HTERT RPE-1 (cell line): ENCODE measurements around the gene MRRF.
"Not testable (repeated sequence)": the region's sequence is repeated elsewhere in the genome, so short reads cannot be mapped to it uniquely, and the experiment has no call there.

ENCODE experiments used
- in situ Hi-C: fragments of 300-500 bp; cut with MboI; formaldehyde crosslinking; loops from 4 replicates; pipeline ENCODE4 v1.14.3; 2020; ENCODE audit warnings: low sequenced_read_pairs

Gene MRRF

DNA sequence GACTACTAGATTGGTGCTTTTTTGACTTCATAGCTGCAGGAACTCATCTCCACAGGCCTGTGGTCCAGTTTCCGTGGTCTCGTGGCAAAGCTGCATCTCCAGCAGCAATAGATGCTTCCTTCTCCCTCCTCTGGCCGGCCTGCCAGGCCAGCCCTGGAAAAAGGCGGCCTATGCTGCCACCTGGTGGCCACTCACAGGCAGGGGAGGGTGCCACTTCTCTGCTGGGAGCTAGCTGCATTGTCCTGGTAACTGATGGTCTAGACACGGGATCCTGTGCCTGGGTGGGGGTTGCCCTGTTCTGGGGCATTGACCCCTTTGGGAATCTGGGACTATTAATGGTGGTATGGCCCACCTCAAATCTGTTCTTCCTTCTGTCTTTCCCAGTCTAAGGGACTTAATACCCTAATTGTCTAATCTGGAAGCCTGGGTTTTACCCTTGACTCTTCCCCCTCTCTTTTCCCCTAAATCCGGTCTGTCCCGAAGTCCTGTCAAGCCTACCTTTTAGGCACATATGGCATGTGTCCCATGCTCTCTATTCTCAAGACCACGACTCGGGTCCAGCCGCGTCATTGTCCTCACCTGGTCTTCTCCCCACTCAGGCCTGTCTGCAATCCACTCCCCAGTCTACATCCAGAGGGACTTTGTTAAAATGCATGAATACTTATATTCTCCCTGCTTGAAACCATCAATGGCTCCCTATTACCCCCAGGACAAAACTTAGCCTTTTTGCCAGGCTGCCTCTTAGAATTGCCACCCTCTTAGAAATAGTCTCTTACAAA lies 86.1 kb downstream of the MRRF start:
- in situ Hi-C loops = no loop called here

DNA sequence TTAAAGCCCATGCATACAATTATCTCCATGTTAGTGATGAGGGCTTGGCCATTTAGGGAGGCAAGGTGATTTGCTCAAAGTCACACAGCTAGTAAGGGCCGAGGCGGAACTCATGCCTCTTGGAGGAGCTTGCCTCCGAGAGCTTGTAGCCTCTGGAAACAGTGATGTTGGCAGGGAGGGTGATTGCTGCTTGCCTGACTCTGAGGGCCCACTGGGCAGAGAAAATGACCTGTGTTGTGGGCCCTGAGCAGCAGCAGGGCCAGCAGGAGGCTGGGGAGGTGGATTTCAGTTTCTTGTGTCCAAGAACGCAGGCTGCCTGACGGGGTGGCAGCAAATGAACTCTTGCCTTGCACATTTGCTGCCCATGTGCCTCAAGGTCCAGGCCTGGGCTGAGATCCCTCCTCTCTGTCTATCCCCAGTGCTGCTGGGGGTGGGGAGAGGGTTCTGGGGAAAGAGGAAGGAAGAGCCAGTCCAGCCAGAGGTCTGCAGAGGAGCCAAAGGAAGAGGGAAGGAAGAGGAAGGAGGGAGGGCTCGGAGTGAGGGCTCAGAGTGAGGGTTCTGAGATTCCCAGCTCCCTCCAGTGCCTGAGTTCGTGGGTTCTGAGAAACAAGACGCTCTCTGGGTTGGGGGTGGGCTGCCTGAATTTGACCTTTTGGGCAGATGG lies 90.0 kb downstream of the MRRF start:
- in situ Hi-C loops = no loop called here

DNA sequence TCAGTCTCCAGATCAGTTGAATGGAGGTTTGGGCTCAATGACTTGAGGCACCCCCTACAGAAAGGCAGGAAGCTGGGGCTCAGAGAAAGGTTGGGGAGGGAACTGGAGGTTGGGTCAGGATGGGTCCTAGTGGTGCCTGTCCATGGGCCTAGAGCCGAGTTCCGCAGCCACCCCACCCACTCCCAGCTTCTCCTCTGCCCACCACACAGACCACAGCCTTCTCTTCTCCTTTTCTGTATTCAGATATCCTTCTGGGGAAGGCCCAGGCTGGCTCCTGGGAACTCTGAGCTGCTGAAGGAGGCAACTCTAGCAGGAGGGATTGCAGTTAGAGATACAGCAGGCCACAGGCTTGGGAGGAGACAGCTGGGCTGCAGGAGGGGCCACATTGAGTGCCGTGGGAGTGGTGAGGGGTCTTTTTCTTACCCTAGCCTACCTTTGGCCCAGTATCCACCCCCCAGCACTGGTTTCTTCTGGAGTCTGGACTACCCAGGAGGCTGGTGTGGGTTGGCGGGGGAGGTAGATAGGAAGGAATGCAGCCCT lies 90.7 kb downstream of the MRRF start:
- in situ Hi-C loops = no loop called here

DNA sequence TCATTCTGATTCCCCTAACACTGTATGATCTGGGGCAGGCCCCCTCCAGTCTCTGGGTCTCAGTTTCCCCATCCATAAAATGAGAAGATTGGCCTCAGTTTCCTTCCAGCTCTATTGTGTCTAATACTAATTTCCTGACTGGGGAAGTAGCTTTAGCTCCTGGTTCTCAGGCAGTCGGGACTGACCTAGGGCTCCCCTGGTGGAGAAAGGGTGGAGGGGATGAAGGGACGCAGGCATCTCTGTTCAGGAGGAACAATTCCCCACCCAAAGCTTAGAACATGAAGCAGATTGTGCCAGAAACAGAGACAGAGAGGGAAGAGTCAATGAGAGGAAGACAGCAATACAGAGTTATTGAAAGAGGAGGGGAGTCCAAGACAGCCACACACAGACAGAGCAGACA lies 91.9 kb downstream of the MRRF start:
- in situ Hi-C loops = no loop called here

DNA sequence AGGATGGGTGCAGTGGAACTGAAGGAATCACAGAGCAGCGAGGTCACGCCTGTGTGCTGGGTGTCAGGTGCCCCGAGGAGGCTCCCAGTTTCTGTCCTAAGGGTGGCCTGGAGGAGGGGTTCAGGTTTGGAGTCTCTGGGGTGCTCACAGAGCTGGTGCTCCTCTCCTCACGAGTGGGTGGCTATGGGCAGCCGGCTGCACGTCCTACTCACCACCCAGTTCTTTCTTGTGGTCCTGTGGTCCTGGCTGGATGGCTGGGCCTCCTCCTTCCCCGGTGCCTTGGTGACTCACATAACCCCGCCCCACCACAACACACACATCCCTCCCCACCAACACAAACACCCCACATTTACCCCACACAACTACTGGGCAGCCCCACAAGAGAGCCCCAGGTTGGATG lies 96.2 kb downstream of the MRRF start:
- in situ Hi-C loops = no loop called here

DNA sequence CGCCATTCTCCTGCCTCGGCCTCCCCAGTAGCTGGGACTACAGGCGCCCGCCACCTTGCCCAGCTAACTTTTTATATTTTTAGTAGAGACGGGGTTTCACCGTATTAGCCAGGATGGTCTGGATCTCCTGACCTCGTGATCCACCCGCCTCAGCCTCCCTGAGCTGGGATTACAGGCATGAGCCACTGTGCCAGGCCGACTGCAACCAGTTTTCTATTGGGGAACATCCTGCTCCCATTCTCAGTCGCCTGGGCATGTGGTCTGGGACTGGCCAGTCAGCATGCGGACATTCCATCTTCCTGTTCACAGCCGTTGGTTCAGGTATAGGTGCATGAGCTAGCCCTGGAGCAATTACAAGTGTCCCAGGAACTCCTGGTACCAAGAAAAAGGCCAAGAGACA lies 98.4 kb downstream of the MRRF start:
- in situ Hi-C loops = not testable (repeated sequence)

DNA sequence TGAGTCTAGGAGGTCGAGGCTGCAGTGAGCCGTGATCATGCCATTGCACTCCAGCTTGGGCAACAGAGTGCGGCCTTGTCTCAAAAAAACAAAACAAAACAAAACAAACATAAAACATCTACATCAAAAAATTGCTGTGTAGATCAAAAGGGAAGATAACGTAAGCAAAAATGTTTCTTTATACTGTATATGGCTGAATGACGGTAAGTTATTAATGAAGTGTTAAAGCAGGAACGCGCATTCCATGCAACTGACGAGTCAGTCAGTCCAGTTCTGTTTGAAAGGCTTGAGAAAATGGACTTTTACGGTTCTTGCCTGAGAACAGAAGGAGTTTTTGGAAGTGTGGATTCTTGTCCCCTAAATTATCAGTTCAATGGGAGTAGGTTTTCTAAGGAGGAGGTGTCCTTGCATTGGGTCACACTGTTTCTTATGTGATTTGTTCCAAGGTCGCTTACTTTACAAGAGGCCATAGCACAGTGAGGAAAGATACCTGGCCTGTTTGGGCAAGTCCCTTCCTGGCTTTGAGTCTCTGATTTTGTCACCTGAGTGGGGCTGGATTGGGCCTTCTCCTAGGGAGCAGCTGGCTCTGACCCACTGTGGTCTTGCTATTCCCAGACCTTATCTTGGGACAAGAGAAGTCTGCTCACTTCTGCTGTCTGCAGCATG lies 99.6 kb downstream of the MRRF start:
- in situ Hi-C loops = no loop called here

DNA sequence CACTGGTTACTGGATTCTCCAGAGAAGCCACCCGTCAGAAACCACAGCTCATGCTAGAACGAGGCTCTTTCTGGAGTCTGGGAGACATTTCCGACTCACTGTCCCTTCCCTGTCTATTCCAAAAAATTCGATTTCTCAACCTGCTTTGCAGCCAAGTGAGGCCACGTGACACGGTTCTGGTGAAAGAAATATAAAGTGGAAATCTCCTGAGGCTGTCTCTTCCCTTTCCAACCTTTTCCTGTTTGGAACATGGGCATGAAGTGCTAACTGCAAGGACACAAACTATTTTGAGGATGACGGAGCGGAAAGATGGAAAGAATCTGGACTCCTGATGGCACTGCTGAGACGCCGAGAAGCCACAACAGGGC lies 100.1 kb downstream of the MRRF start:
- in situ Hi-C loops = no loop called here

DNA sequence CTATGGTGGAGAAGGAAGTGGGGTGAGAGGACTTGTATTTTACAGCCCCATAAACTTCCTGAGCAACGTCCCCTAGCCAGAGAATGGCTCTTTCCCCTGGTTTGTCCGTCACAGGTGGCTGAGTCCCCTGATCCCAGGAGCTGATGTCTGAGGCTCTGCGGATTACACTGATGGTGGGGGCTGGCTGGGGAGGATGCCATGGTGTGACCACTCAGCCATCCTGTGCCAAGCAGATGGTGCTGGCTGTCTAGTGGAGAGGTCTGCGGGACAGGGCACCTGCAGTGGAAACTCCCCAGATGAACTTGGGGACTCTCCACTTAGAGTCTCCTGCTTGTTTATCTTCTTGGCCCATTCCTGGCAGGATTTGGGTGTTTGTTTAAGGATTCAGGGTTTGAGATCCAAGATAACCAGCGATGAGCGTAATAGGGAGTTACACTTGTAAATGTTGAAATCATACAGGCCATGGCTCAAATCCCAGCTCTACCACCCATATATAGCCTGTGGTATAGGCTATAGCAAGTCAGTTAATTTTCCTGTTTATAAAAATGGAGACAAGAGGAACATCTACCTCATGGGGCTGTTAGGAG lies 101.5 kb downstream of the MRRF start:
- in situ Hi-C loops = no loop called here

DNA sequence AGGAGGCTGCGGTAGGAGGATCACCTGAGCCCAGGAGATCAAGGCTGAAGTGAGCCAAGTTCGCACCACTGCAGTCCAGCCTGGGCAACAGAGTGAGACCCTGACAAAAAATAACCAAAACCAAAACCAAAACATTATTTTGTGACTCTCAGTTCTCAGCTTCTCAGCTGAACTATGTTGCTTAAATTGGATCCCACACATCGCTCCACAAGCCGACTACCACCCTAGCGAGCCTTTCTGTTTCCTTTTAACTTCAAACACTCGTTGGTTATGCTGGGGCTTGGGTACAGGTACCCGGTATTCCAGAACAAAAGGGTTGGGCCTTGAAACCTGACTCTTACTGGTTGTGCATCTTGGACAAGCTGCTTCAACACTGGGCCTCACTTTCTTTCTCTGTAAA lies 102.4 kb downstream of the MRRF start:
- in situ Hi-C loops = no loop called here

DNA sequence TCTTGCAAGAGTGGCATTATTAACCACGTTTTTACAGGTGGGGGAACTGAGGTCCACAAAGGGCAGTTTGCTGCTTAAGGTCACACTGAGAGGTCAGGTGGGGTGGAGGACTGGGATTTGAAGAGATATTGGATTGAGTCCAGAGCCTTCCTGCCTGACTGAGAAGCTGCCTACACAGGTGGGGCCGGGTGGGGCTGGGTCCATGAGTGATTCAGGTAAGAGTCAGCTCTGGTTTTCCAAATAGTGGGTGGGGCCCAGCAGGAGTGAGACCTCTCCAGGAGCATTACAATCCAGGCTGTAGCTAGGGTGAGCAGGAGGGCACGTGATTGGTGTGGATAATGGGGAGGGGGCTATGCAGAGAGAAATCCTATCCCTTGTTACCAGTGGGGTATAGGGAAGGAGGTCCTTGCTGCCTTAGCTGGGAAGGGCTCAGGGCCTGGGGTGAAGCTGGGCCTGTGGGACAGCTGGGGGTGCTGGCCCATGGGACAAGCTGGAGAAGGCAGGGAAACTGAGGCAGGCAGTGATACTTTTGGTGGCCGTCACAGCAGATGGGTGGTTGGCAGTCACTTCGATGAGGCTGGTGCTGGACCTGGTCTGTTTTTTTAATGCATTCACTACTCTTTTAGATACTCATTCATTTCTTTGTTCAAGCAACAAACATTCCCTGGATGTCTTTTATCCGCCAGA lies 103.2 kb downstream of the MRRF start:
- in situ Hi-C loops = no loop called here

DNA sequence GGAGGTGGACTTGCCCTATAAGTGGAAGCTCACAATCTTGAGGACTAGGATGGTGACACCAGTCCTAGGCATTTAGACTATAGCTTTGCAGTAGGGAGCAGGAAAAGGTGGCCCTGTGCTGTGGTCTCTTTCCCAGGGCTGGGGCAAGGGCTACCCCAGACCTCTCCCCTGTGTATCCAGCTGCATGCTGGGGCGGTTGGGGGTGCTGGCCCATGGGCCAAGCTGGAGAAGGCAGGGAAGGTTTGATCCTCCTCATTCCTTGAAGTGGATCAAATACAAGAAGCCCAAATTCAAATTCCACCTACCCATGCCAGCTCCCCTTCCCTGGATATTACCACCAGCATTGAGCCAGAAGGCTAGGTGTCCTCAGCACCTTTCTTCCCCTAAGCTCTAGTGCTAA lies 104.0 kb downstream of the MRRF start:
- in situ Hi-C loops = no loop called here

DNA sequence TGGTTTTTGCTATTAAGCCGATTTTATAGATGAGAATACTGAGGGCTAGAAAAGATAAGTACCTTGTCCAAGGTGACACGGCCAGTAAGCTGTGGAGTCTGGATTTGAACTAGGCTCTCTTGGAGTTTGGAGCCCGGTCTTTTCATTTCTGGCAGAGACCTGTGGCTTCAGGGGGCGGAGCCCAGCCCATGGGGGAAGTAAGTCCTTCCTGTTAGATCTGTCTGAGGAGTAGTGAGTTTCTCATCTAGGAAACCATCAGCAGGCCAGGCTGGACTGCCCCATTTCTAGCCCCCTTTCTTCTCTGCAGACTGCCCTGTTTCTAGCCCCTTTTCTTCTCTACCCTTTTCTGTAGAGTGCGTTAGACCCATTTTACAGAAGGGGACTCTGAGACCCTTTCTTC lies 105.6 kb downstream of the MRRF start:
- in situ Hi-C loops = no loop called here

DNA sequence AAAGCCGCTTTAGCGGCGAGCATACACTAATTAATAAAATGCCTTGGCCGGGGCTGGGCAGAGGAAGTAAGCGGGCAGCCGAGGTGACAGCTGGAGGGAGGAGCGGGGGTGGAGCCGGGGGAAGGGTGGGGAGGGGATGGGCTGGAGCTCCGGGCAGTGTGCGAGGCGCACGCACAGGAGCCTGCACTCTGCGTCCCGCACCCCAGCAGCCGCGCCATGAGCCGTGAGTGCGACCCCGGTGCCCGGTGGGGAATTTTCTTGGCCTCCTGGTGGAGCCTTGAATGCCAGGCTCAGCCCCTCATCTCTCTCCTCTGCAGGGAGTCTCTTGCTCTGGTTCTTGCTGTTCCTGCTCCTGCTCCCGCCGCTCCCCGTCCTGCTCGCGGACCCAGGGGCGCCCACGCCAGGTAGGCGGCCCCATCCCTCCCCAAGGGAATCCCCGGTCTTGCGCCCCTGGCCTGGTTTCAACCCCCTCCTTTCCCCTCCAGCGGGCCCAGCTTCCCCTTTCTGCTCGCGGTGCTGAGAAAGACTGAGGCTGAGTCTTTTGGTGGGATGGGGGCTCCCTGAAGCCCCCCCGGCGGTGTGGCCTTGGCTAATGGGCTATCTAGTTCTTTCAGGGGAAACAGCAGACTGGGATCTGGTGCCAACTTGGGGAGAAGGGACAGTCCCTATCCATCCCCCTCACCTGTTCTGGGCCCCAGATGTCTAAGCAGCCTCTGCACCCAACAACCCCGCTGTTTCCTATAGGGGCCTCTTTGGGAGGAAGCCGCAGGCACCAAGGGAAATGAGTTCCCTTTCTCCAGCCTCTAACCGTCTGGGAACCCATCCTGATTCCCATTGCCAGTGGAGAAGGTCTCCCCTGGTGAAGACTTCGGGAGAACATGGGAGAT lies 106.4 kb downstream of the MRRF start, which contains the start of gene PTGS1:
PTGS1 (plus strand) TSS at position 156 of the 887 bp plus-strand sequence; CDS start at position 217, 61 bp downstream.
- in situ Hi-C loops = no loop called here

DNA sequence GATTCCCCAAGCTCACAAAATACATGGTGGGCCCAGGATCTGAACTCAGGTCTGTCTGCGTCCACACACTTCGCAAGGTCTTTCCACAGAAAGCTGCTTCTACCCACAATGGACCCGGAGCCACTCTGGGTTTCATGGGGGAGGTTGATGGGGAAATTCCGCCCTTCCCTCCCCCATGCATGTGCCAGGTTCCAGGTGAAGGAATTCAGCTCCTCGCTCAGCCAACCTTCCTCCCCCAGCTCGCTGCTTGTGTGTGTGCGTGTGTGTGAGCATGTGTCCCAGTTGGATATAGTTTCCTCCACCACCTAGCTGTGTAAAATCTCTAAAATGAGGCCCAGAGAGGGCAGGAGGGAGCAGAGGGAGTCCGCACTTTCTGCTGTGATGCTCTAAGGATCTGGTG lies 107.2 kb downstream of the MRRF start:
- in situ Hi-C loops = no loop called here

DNA sequence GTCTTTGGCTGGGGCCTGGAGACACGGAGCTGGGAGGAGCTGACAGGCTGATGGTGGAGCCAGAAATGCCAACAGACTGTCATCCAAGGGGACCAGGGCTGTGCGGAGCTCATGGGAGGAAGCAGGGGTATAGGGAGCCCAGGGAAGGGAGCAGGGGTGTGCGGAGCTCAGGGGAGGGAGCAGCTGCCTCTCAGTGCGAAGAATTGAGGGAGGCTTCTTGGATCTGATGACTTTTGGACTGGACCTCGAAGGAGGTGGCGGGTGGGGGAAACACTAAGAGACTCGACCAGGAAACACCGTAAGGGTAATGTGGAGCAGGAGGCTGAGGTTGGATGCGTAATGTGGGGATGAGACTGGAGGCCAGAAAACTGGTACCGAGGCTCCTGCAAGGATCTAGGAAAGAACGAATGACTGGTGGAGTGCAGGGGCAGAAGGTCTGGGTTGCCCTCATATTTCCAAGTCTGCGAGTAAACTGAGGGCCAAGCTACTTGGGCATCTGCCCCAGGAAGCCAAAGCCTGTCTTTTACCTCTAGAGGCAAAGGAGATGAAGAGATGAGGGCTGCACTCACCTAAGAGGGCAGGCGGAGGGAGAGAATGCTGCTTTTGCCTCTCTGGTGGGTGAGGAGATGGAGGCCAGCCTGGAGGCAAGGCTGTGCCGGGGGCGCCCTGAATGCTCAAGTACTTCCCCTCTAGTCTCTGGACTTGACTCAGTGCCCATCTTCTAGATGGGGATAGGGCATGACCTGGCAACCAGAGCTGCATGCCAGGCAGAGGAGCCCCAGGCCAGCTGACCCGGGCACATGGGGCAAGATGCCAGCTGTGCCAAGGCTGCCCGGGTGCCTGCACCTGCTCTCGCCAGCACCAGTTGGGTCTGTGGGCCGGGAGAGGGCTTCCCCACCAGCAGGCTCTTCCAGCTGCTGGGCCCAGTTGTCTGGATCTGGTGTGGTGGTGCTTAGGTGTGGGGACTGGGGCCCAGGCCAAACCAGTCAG lies 108.5 kb downstream of the MRRF start:
- in situ Hi-C loops = no loop called here

DNA sequence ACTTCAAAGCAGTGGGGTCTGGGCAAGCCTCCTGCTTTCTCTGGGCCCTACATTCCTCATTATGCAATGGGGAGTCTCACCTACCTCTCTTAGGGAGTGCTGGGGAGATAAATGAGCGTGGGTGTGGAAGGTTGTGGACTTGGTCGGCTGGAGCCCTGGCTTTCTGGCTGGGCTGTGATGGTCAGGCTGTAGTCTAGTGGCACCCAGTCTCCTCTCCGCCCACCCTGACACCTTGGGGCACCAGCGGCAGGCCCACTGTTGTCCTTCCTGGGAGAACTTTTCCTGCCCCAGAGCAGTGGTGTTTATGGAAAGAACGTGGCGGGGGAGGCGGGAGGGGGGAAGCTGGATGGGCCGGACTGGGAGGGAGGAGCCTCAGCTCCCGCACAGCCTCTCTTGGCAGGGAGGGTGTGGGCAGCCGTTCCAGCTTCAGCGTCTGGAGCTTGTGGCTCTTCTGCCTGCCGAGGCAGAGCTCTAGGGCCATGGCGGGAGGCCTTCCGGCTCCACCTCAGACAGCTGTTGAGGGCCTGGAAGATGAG lies 110.3 kb downstream of the MRRF start:
- in situ Hi-C loops = no loop called here

DNA sequence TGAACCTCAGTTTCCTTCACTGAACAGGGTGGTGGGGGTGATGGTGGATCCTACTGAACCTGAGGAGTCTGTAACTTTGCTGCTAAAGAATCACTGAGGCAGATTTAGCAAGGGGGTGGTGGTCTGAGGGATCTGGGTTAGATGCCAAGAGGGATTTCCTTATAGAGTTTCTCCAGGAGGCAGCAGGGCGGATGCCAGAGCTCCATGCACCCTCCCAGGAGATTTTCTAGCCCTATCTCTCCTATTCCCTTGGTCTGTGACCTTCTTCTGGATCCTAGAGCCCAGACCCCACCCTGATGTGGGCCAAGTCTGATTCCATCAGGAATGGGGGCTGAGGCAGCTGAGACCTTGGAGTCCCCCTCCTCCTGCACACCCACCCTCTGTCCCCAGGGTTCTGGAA lies 112.1 kb downstream of the MRRF start:
- in situ Hi-C loops = no loop called here
